OCI-LY1 (cell line): ENCODE data around the gene NELFE.

ENCODE experiments used
- H2AFZ ChIP-seq: fragments of 200-600 bp; sonication (generic), shearing (Covaris generic); 2 replicates; pipeline ENCODE4 v1.6.0; 2014; ENCODE audit warnings: antibody characterized with exemption, mild to moderate bottlenecking, low read length
- H3F3A ChIP-seq: fragments of 200-600 bp; sonication (generic), shearing (Covaris generic); 2 replicates; pipeline ENCODE4 v1.6.0; 2014; ENCODE audit warnings: mild to moderate bottlenecking, antibody characterized with exemption, low read length, moderate library complexity; ENCODE audit not compliant: insufficient read depth
- H3K27ac ChIP-seq: fragments of 200-600 bp; sonication (generic); 2 replicates; pipeline ENCODE4 v1.5.1; 2014; ENCODE audit warnings: low read length, mixed run types, mild to moderate bottlenecking, low read depth; ENCODE audit not compliant: poor library complexity, severe bottlenecking
- H3K27me3 ChIP-seq: fragments of 200-600 bp; sonication (generic); 2 replicates; pipeline ENCODE4 v1.6.0; 2014; ENCODE audit warnings: antibody characterized with exemption, mild to moderate bottlenecking, low read length, moderate library complexity; ENCODE audit not compliant: insufficient read depth
- H3K36me3 ChIP-seq: fragments of 200-600 bp; sonication (generic); 2 replicates; pipeline ENCODE4 v1.6.1; 2014; ENCODE audit warnings: mild to moderate bottlenecking, antibody characterized with exemption, low read length, moderate library complexity, mixed read lengths; ENCODE audit not compliant: insufficient read depth
- H3K4me1 ChIP-seq: fragments of 200-600 bp; sonication (generic); 2 replicates; pipeline ENCODE4 v1.5.1; 2014; ENCODE audit warnings: mild to moderate bottlenecking, low read length, moderate library complexity; ENCODE audit not compliant: insufficient read depth, severe bottlenecking
- H3K4me2 ChIP-seq: fragments of 200-600 bp; sonication (generic), shearing (Covaris generic); 2 replicates; pipeline ENCODE4 v1.6.1; 2014; ENCODE audit warnings: low read length
- H3K4me3 ChIP-seq: fragments of 200-600 bp; sonication (generic); 2 replicates; pipeline ENCODE4 v1.5.1; 2014; ENCODE audit warnings: low read length, low read depth, mild to moderate bottlenecking, mixed read lengths; ENCODE audit not compliant: poor library complexity, severe bottlenecking
- H3K79me2 ChIP-seq: fragments of 200-600 bp; shearing (Covaris generic); 2 replicates; pipeline ENCODE4 v1.6.1; 2016; ENCODE audit warnings: mixed run types, low read length, mixed read lengths; ENCODE audit not compliant: insufficient read depth
- H3K9ac ChIP-seq: fragments of 200-600 bp; sonication (generic), shearing (Covaris generic); 2 replicates; pipeline ENCODE4 v1.6.1; 2014; ENCODE audit warnings: mild to moderate bottlenecking, low read length, mixed read lengths
- H3K9me2 ChIP-seq: fragments of 200-600 bp; sonication (generic), shearing (Covaris generic); 2 replicates; pipeline ENCODE4 v1.6.1; 2014; ENCODE audit warnings: low read depth, mild to moderate bottlenecking, low read length, mixed read lengths
- H3K9me3 ChIP-seq: fragments of 200-600 bp; shearing (Covaris generic); 2 replicates; pipeline ENCODE4 v1.6.1; 2014; ENCODE audit warnings: low read length, mixed read lengths
- H4K20me1 ChIP-seq: fragments of 200-600 bp; sonication (generic), shearing (Covaris generic); 2 replicates; pipeline ENCODE4 v1.6.0; 2016; ENCODE audit warnings: mild to moderate bottlenecking, low read length; ENCODE audit not compliant: insufficient read depth
- CTCF ChIP-seq: fragments of 200-600 bp; sonication (generic), shearing (Covaris generic); IDR thresholded peaks from 2 replicates; pipeline ENCODE4 v1.5.1; 2017; ENCODE audit warnings: mild to moderate bottlenecking, antibody characterized with exemption, low read length, moderate library complexity, mixed read lengths
- EZH2 ChIP-seq: fragments of 200-600 bp; sonication (generic), shearing (Covaris generic); IDR thresholded peaks from 2 replicates; pipeline ENCODE4 v1.8.0; 2017; ENCODE audit warnings: borderline replicate concordance, mixed run types, mild to moderate bottlenecking, antibody characterized with exemption, low read length, moderate library complexity, mixed read lengths

NELFE gene

GRCh38 chr6:31971993-31972708 lies 13.4 kb upstream of the NELFE start, which contains the start of gene DXO:
DXO (minus strand) TSS chr6:31972138; CDS start chr6:31971675, 463 bp downstream.
- TF ChIP-seq CTCF (no peak), EZH2 (no peak)
- peaks cover 34% of the 10 kb centered on the region for H3K4me1 ChIP-seq
- H3K27me3 ChIP-seq, result no peaks in the 10 kb centered on the region
- H3K4me2 ChIP-seq, result peak within 1 kb of the TSS; percentile 98
- H3K9me3 ChIP-seq, result no peaks in the 10 kb centered on the region
- H2AFZ ChIP-seq, result 0 out of 2 replicates have a peak within 1 kb of the TSS, but pooled peaks have one; percentile 29
- H3F3A ChIP-seq, result 0 out of 2 replicates have a peak, but pooled peaks cover 5% of the 10 kb centered on the region
- H3K4me3 ChIP-seq, result peak within 1 kb of the TSS; percentile 82
- no peaks in the 10 kb centered on the region for H4K20me1 ChIP-seq
- no peaks in the 10 kb centered on the region for H3K9me2 ChIP-seq
- peak within 1 kb of the TSS; percentile 87 for H3K9ac ChIP-seq
- H3K27ac ChIP-seq, result peak within 1 kb of the TSS; percentile 63
- peaks cover 35% of the 10 kb centered on the region for H3K36me3 ChIP-seq
- H3K79me2 ChIP-seq, result no peaks in the 10 kb centered on the region

GRCh38 chr6:31971279-31971992 lies 12.7 kb upstream of the NELFE start:
- Histone ChIP-seq H2AFZ (no peak overlapping the region), H3K9me3 (no peaks in the 10 kb centered on the region), H3K9me2 (no peaks in the 10 kb centered on the region), H3K27ac (peak overlapping the region; percentile 63), H3K36me3 (peaks cover 42% of the 10 kb centered on the region), H3K9ac (peak overlapping the region; percentile 87), H3K4me2 (peak overlapping the region; percentile 98), H4K20me1 (no peaks in the 10 kb centered on the region), H3F3A (0 out of 2 replicates have a peak, but pooled peaks cover 5% of the 10 kb centered on the region), H3K4me1 (peaks cover 34% of the 10 kb centered on the region), H3K4me3 (peak overlapping the region; percentile 82), H3K79me2 (no peaks in the 10 kb centered on the region), H3K27me3 (no peaks in the 10 kb centered on the region)
- TF ChIP-seq EZH2 (no peak), CTCF (no peak)

GRCh38 chr6:31970604-31971271 lies 12.0 kb upstream of the NELFE start:
- TF ChIP-seq EZH2 (no peak), CTCF (no peak)
- no peaks in the 10 kb centered on the region for H3K79me2 ChIP-seq

More at GRCh38 chr6:31970604-31971271, 12.0 kb upstream of the NELFE start:
- Histone ChIP-seq H3K27ac (peak overlapping the region; percentile 63), H3K9me3 (no peaks in the 10 kb centered on the region), H3K9ac (peak overlapping the region; percentile 87), H3K4me2 (peak overlapping the region; percentile 98), H3K27me3 (no peaks in the 10 kb centered on the region), H3K36me3 (peaks cover 49% of the 10 kb centered on the region), H4K20me1 (no peaks in the 10 kb centered on the region), H3K9me2 (no peaks in the 10 kb centered on the region), H3F3A (0 out of 2 replicates have a peak, but pooled peaks cover 5% of the 10 kb centered on the region), H3K4me1 (peaks cover 34% of the 10 kb centered on the region), H2AFZ (no peak overlapping the region), H3K4me3 (peak overlapping the region; percentile 82)
